H1 (cell line): ENCODE results near the gene THADA. TPM values are rescaled to one million over a fixed set of nuclear protein-coding genes. Genes with fewer than 3 reads are reported as not detected.

Experiments
- BRCA1 ChIP-seq: IDR thresholded peaks from 2 replicates; pipeline ENCODE4 v1.6.1; 2012; ENCODE audit warnings: low read depth, low read length, improper control_type of control experiment
- CEBPB ChIP-seq: IDR thresholded peaks from 2 replicates; pipeline ENCODE4 v1.6.1; 2012; ENCODE audit warnings: low read depth, low read length
- CHD2 ChIP-seq: IDR thresholded peaks from 2 replicates; pipeline ENCODE4 v1.6.1; 2012; ENCODE audit warnings: low read length, improper control_type of control experiment
- CHD7 ChIP-seq: fragments of 300-600 bp; sonication (generic); IDR thresholded peaks from 2 replicates; pipeline ENCODE4 v1.7.1; 2012; ENCODE audit warnings: low read length, moderate library complexity, mild to moderate bottlenecking, inconsistent platforms; ENCODE audit not compliant: insufficient replicate concordance
- JUND ChIP-seq: IDR thresholded peaks from 2 replicates; pipeline ENCODE4 v1.6.1; 2011; ENCODE audit warnings: mild to moderate bottlenecking, improper control_type of control experiment, low read length
- PHF8 ChIP-seq: fragments of 200-600 bp; sonication (generic); conservative IDR thresholded peaks from 2 replicates; pipeline ENCODE4 v1.7.1; 2012; ENCODE audit warnings: low read depth, mild to moderate bottlenecking, inconsistent platforms, low read length, moderate library complexity
- SIRT6 ChIP-seq: IDR thresholded peaks from one replicate; pipeline ENCODE4 v1.7.1; 2012; ENCODE audit warnings: low read length, inconsistent platforms
- TAF7 ChIP-seq: optimal IDR thresholded peaks from 2 replicates; pipeline ENCODE3; 2011; ENCODE audit warnings: low read depth, mild to moderate bottlenecking, inconsistent platforms, low read length, moderate library complexity, borderline replicate concordance
- TCF12 ChIP-seq: IDR thresholded peaks from 2 replicates; pipeline ENCODE4 v1.6.1; 2011; ENCODE audit warnings: low read depth, mild to moderate bottlenecking, low read length
- ZNF274 ChIP-seq: IDR thresholded peaks from 2 replicates; pipeline ENCODE4 v1.7.0; 2012; ENCODE audit warnings: low read length, borderline replicate concordance; ENCODE audit errors: extremely low read depth
- polyA plus RNA-seq, 7 experiments: library from polyadenylated mRNA; depleted of rRNA in 3 of 7; stranded (reverse) in 5 of 7; unstranded in 2 of 7; fragments of >200 nt in 5 of 7; fragments of 200-250 nt in 2 of 7; gene quantifications; 1 replicate in 5 of 7; 2 replicates in 1 of 7; 4 replicates in 1 of 7; pipeline versions ENCODE4 v1.2.1 to v1.2.3, GENCODE V29; 2011 to 2013; ENCODE audit warnings: missing spikeins in 2 of 7, mixed read lengths in 2 of 7
- total RNA-seq: library from RNA; stranded (reverse); fragmentation: NEBNext Ultra II Directional; extraction: Animal tissue kit (Norgen Biotek cat#: 25700); gene quantifications from 2 replicates; pipeline ENCODE4 v1.2.1, GENCODE V29; 2021

Gene THADA
- total and polyA plus RNA-seq, 2 of the 8 experiments (the other 6 are each of a cell fraction or from before 2014, with no cell fraction given), result 22.4 to 26.8 TPM

GRCh38 chr2:43258547-43259156, 337.2 kb downstream of the THADA start (continued):
- TF ChIP-seq CHD7 (no peak), JUND (no peak), TAF7 (no peak), CHD2 (no peak), TCF12 (no peak), ZNF274 (no peak), CEBPB (no peak), BRCA1 (no peak), PHF8 (no peak), SIRT6 (no peak)
